ENCODE measurements around the gene YIPF7. TPM values are rescaled to one million over a fixed set of nuclear protein-coding genes. Genes with fewer than 3 reads are reported as not detected.
A peak's percentile ranks its signal among the peaks of the same experiment; 100 is the strongest.

The YIPF7 gene
- not detected in 2 replicates for total RNA-seq (ENCODE audit: low replicate concordance)
- long read RNA-seq: 0 reads

GRCh38 chr4:44651425-44651824 lies at the start of gene YIPF7:
TSS of gene YIPF7 (minus strand) at chr4:44651625. CDS start at chr4:44650100, 1,525 bp downstream.
- no peak for TF ChIP-seq CTCF (conservative IDR thresholded peaks at IDR 0.05)
- no peak within 1 kb of the TSS for H3K27ac Mint-ChIP-seq
- no peaks in the 10 kb centered on the region for H3K4me1 Mint-ChIP-seq (ENCODE audit: unreplicated experiment)
- H3K27me3 Mint-ChIP-seq: peaks cover 22% of the 10 kb centered on the region
- H3K4me3 Mint-ChIP-seq: no peak within 1 kb of the TSS
- no peaks in the 10 kb centered on the region for H3K36me3 Mint-ChIP-seq
- no peak for DNase-seq (ENCODE audit: extremely low spot score, unreplicated experiment)
- no peaks in the 10 kb centered on the region for H3K9me3 Mint-ChIP-seq

- Mint-ChIP-seq H3K27ac (no peak overlapping the region), H3K9me3 (no peaks in the 10 kb centered on the region), H3K27me3 (no peaks in the 10 kb centered on the region), H3K4me1 (ENCODE audit: unreplicated experiment) (no peaks in the 10 kb centered on the region), H3K4me3 (no peak overlapping the region), H3K36me3 (peaks cover 31% of the 10 kb centered on the region)
- no peak for DNase-seq (ENCODE audit: extremely low spot score, unreplicated experiment)
- no peak for TF ChIP-seq CTCF (conservative IDR thresholded peaks at IDR 0.05)
Measured at GRCh38 chr4:44701037-44701436, 49.6 kb upstream of the YIPF7 start.

- DNase-seq (ENCODE audit: extremely low spot score, unreplicated experiment): no peak
- no peak for TF ChIP-seq CTCF (conservative IDR thresholded peaks at IDR 0.05)
- peaks cover 34% of the 10 kb centered on the region for H3K36me3 Mint-ChIP-seq
Measured at GRCh38 chr4:44700427-44700826, 49.0 kb upstream of the YIPF7 start.

GRCh38 chr4:44684648-44685047 lies 33.2 kb upstream of the YIPF7 start:
- no peak overlapping the region for H3K4me3 Mint-ChIP-seq
- H3K4me1 Mint-ChIP-seq (ENCODE audit: unreplicated experiment): peaks cover 6% of the 10 kb centered on the region

More at GRCh38 chr4:44700427-44700826, 49.0 kb upstream of the YIPF7 start:
- no peak overlapping the region for H3K4me3 Mint-ChIP-seq
- no peak overlapping the region for H3K27ac Mint-ChIP-seq
- no peaks in the 10 kb centered on the region for H3K4me1 Mint-ChIP-seq (ENCODE audit: unreplicated experiment)
- H3K9me3 Mint-ChIP-seq: no peaks in the 10 kb centered on the region
- no peaks in the 10 kb centered on the region for H3K27me3 Mint-ChIP-seq

GRCh38 chr4:44679060-44679459 lies 27.6 kb upstream of the YIPF7 start:
- DNase-seq (ENCODE audit: extremely low spot score, unreplicated experiment): no peak
- Mint-ChIP-seq H3K27me3 (peaks cover 2% of the 10 kb centered on the region), H3K36me3 (peaks cover 2% of the 10 kb centered on the region), H3K27ac (peak overlapping the region; percentile 98), H3K4me1 (ENCODE audit: unreplicated experiment) (peaks cover 21% of the 10 kb centered on the region), H3K9me3 (no peaks in the 10 kb centered on the region), H3K4me3 (peak overlapping the region; percentile 99)
- no peak for TF ChIP-seq CTCF (conservative IDR thresholded peaks at IDR 0.05)

More at GRCh38 chr4:44684648-44685047, 33.2 kb upstream of the YIPF7 start:
- H3K36me3 Mint-ChIP-seq: peaks cover 12% of the 10 kb centered on the region
- no peak overlapping the region for H3K27ac Mint-ChIP-seq
- no peak for TF ChIP-seq CTCF (conservative IDR thresholded peaks at IDR 0.05)
- no peak for DNase-seq (ENCODE audit: extremely low spot score, unreplicated experiment)
- H3K9me3 Mint-ChIP-seq: no peaks in the 10 kb centered on the region
- no peaks in the 10 kb centered on the region for H3K27me3 Mint-ChIP-seq
